ENCODE data around the gene MTA1.

DNA sequence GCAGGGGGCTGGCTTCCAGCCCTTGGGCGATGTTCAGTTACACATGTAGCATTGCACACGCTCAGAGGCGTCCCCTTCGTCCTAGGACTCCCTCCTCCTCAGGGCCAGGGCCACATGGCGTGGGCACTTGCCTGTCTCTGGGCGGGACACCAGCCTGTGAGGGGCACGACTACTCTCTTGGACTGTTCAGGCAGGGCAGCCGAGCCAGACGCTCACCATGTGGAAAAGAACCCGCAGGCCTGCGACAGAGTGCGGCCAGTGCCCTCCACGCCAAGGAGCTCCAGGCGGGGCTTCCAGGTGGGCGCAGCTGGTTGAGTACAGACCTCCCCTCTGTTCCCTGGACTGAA is 20.9 kb downstream of the MTA1 start:
- no peak for TF ChIP-seq EZH2 (IDR thresholded peaks at IDR 0.05; ENCODE audit: insufficient read depth, poor library complexity, severe bottlenecking)
- TF ChIP-seq EZH2phosphoT487 (IDR thresholded peaks at IDR 0.05; ENCODE audit: insufficient read depth, low read depth): no peak
